Body of pancreas (tissue), 4 donors: ENCODE measurements around the gene GRPEL2. TPM values are rescaled to one million over a fixed set of nuclear protein-coding genes. Genes with fewer than 3 reads are reported as not detected.

Experiments
- ATAC-seq: fragments of 150-250 bp; one replicate; pipeline ENCODE4 v1.9.1; 2016
- DNase-seq, 4 donors: peaks; one replicate each; pipeline ENCODE4 v3.0.0-alpha.2; 2019
- H3K27ac ChIP-seq, 4 donors: fragments of 200-600 bp; sonication (generic); 1 replicate in 3 of 4; 2 replicates in 1 of 4; pipeline versions ENCODE4 v1.5.1 to v1.6.1; 2016 to 2019; ENCODE audit warnings: mild to moderate bottlenecking in 1 of 4, mixed read lengths in 1 of 4, moderate library complexity in 1 of 4
- H3K27me3 ChIP-seq, 2 donors: fragments of 200-600 bp; sonication (generic); one replicate each; pipeline ENCODE4 v1.6.0; 2016; ENCODE audit warnings: mild to moderate bottlenecking in 1 of 2
- H3K36me3 ChIP-seq, 2 donors: fragments of 200-600 bp; sonication (generic); replicated peaks in 1 of 2; 2 replicates each; pipeline ENCODE4 v1.5.1; 2016; ENCODE audit warnings: low read depth in 2 of 2; ENCODE audit not compliant: insufficient read depth in 1 of 2
- H3K4me1 ChIP-seq: fragments of 200-600 bp; sonication (generic); one replicate; pipeline ENCODE4 v1.6.0; 2016
- H3K4me3 ChIP-seq, 2 donors: fragments of 200-600 bp; sonication (generic); 1 replicate in 1 of 2; 2 replicates in 1 of 2; pipeline ENCODE4 v1.5.1; 2016 to 2019
- H3K9me3 ChIP-seq, 3 donors: fragments of 200-600 bp; sonication (generic); 1 replicate in 2 of 3; 2 replicates in 1 of 3; pipeline ENCODE4 v1.5.1; 2016
- POLR2A ChIP-seq, 3 donors: fragments of 450-650 bp; IDR thresholded peaks; one replicate each; pipeline ENCODE4 v1.6.1; 2016; ENCODE audit warnings: antibody characterized with exemption in 3 of 3, mild to moderate bottlenecking in 2 of 3
- WGBS, 2 donors: methylation state at CpG; one replicate each; pipeline ENCODE4 v1.1.5; 2017; 5-methylcytosine and 5-hydroxymethylcytosine counted together
- intact Hi-C: fragments of 100-400 bp; cut with DNase I; formaldehyde crosslinking; loops from one replicate; pipeline ENCODE4 v1.15.1; 2023
- total RNA-seq, 2 donors: library from RNA; depleted of rRNA; stranded (reverse); fragments of >200 nt; gene quantifications; one replicate each; pipeline ENCODE4 v1.1.0, GENCODE V29; 2016
- TF ChIP-seq, protein P1 (sequence below), 7 experiments: fragments of 450-650 bp in 4 of 7; fragments of 200-600 bp in 3 of 7; sonication (generic) in 3 of 7; IDR thresholded peaks; one replicate each; pipeline ENCODE4 v1.5.1; 2016 to 2019; ENCODE audit warnings: antibody characterized with exemption in 7 of 7

Gene GRPEL2
- total RNA-seq, 2 donors from 2014 or later: 4.9 to 10.6 TPM

DNA sequence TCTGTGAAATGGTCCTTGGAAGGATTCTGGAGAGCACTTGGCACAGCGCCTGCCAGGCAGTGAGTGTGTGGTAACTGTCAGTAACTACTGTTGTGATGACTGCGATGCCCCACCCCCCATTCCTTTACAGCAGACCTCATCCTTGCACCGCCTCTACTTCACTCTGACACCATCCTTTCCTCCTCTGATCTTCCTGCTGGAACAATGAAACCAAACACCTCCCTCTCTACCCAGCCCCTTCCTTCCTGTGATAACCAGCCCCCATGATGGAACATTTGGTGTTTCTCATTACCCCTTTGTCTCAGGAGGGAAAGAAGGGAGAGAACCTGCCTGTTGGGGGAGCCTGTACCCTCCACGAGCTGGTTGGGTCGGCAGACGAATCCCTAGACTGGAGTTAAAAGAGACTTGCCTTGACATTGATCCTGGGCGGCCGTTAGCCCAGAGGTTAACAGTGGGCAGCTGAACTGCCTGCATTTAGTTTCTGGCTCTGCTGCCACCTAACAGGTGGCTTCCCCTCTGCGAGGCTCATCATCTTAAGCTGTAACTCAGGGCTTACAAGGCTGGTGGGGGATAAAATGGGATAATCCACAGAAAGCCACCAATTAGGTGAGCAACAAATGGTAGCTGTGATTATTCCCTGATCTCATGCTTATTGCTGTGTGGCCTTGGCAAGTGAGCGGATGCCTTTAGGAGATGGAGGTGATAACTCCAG, 34.2 kb upstream of the GRPEL2 start:
- Histone ChIP-seq H3K4me3 (no peak overlapping the region), H3K9me3 (no peaks in the 10 kb centered on the region), H3K27me3 (no peaks in the 10 kb centered on the region), H3K36me3 (no peaks in the 10 kb centered on the region), H3K27ac (no peak overlapping the region), H3K4me1 (peaks cover 5% of the 10 kb centered on the region)
- no peak for ATAC-seq
- intact Hi-C loops: no loop called here
- no peak for TF ChIP-seq POLR2A (IDR thresholded peaks at IDR 0.05)
- TF ChIP-seq, protein P1, sequence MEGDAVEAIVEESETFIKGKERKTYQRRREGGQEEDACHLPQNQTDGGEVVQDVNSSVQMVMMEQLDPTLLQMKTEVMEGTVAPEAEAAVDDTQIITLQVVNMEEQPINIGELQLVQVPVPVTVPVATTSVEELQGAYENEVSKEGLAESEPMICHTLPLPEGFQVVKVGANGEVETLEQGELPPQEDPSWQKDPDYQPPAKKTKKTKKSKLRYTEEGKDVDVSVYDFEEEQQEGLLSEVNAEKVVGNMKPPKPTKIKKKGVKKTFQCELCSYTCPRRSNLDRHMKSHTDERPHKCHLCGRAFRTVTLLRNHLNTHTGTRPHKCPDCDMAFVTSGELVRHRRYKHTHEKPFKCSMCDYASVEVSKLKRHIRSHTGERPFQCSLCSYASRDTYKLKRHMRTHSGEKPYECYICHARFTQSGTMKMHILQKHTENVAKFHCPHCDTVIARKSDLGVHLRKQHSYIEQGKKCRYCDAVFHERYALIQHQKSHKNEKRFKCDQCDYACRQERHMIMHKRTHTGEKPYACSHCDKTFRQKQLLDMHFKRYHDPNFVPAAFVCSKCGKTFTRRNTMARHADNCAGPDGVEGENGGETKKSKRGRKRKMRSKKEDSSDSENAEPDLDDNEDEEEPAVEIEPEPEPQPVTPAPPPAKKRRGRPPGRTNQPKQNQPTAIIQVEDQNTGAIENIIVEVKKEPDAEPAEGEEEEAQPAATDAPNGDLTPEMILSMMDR (IDR thresholded peaks at IDR 0.05): no peak
- no peak for DNase-seq
- 67 to 72% methylated on average over 9 to 10 of the region's 10 CpGs for WGBS, 2 donors

DNA sequence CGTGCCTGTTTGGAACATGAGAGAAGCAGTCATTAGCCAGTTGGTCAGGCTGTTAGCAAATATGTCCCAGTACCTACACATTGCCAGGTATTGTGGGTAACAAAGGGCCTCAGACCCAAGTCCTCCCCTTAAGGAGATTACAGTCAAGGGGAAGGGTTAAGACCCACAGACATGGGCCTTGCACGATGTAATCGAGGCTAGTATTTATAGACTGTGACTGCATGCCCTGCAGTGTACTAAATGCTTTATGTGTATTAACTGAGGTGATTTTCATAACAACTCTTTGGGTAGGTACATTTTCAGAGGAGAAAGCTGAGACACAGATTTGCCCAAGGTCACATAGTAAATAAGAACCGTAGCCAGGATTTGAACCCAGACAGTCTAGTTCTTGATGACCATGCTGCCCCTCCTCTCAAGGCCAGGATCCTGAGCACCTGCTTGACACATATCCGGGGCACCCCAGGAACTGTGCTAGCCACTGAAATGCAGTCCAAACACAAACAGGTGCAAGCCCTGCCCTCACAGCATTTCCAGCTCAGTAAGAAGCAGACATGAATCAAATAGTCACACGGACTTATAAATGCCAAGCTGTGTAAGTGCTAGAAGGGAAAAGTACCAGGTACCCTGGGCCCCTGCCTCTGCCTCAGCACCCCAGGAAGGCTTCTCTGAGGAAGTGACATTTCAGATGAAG, 32.0 kb upstream of the GRPEL2 start:
- WGBS, 2 donors: 50 to 55% methylated on average over 6 of the region's 6 CpGs
- intact Hi-C loops: no loop called here

DNA sequence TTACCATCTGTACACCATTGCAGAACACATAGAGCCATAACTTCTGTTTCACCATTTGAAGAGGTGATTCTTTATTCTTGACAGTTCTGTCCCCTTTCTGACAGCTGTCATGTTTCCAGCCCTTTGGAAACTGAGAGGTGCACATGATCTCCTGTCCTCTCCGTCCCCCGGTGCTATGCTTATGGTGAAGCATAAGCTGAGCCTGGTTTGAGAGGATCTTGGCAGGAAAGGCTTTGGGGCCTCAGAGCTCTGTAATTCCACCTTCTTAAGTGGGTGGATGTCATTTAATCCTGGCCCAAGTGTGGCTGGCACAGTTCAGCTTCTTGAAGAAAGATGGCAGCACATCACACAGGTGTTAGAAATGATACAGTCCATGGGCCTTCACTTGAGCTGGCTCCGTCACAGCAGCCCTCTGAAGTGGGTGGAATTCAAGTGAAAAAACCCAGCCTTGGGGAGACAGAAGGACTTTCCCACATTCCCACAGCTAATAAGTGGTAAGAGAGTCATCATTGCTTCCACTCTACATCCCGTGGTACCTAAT, 30.7 kb upstream of the GRPEL2 start:
- DNase-seq: no peak
- WGBS, 2 donors: 85 to 98% methylated on average over 4 of the region's 4 CpGs
- intact Hi-C loops: no loop called here
- no peak overlapping the region for H3K4me3 ChIP-seq
- ATAC-seq: no peak
- no peaks in the 10 kb centered on the region for H3K27me3 ChIP-seq
- H3K9me3 ChIP-seq: no peaks in the 10 kb centered on the region
- peaks cover 4% of the 10 kb centered on the region for H3K4me1 ChIP-seq
- H3K36me3 ChIP-seq: no peaks in the 10 kb centered on the region
- no peak for TF ChIP-seq POLR2A (IDR thresholded peaks at IDR 0.05)
- TF ChIP-seq, protein P1 (IDR thresholded peaks at IDR 0.05): no peak
- no peak overlapping the region for H3K27ac ChIP-seq

More for the DNA sequence above, 32.0 kb upstream of the GRPEL2 start:
- Histone ChIP-seq H3K27ac (no peak overlapping the region), H3K4me1 (peaks cover 8% of the 10 kb centered on the region), H3K36me3 (no peaks in the 10 kb centered on the region), H3K4me3 (no peak overlapping the region), H3K27me3 (no peaks in the 10 kb centered on the region), H3K9me3 (no peaks in the 10 kb centered on the region)
- no peak for TF ChIP-seq POLR2A (IDR thresholded peaks at IDR 0.05)
- TF ChIP-seq, protein P1 (IDR thresholded peaks at IDR 0.05): no peak
- ATAC-seq (no peak), DNase-seq (no peak)

DNA sequence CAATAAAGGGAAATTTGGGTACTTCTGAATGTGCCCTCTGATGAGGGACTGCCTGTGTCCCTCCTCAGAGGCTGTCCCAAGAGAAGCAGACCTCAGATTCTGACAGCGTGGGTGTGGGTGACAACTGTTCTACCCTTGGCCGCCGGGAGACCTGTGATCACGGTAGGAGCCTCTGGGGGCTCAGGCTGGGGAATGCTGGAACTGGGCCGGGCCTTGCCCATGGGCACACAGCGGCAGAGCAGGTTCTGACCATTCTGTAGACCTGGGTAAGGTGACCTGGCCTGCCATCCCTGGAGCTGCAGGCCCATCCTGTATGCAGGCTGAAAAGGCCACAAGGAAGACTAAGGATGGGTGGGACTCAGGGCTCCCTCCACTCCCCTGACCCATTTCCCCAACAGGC, 29.5 kb upstream of the GRPEL2 start:
- H3K27ac ChIP-seq: no peak overlapping the region
- ATAC-seq (no peak), DNase-seq (no peak)
- no peaks in the 10 kb centered on the region for H3K27me3 ChIP-seq
- H3K9me3 ChIP-seq: no peaks in the 10 kb centered on the region
- H3K36me3 ChIP-seq: no peaks in the 10 kb centered on the region
- no peak overlapping the region for H3K4me3 ChIP-seq
- H3K4me1 ChIP-seq: peaks cover 10% of the 10 kb centered on the region
- TF ChIP-seq, protein P1 (IDR thresholded peaks at IDR 0.05): no peak
- no peak for TF ChIP-seq POLR2A (IDR thresholded peaks at IDR 0.05)
- intact Hi-C loops: no loop called here
- 75 to 79% methylated on average over 4 to 6 of the region's 6 CpGs for WGBS, 2 donors
